Stimulated activated naive CD4-positive, alpha-beta T cell treated with Interleukin-2 at 50 U/mL for 16 hours (primary cell): ENCODE measurements around the gene C1QB.

Experiments
- DNase-seq: peaks from one replicate; lab custom pipeline; 2025; lab: John Stamatoyannopoulos, UW

C1QB gene, protein sequence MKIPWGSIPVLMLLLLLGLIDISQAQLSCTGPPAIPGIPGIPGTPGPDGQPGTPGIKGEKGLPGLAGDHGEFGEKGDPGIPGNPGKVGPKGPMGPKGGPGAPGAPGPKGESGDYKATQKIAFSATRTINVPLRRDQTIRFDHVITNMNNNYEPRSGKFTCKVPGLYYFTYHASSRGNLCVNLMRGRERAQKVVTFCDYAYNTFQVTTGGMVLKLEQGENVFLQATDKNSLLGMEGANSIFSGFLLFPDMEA

DNA sequence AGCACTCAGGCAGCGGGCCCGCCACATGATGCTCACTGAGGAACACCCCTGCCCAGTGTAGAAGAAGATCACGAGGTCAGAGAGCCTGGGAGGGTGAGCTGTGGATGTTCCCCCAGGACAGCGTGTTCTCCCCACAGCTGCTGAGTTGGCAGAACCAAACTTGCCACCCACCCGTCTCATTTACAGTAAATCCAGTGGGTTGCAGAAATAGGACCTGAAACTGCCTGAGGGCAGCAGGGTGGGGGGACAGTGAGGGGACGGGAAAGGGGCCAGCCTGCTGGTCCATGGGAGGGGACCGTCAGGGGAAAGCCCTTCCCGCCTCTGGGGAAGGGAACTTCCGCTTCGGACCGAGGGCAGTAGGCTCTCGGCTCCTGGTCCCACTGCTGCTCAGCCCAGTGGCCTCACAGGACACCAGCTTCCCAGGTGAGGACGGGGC is at the start of gene C1QB:
Gene C1QB (plus strand): TSS at position 356 of the 436 bp plus-strand sequence. CDS start 6,227 bp downstream, outside the sequence.
- DNase-seq = no peak

GRCh38 chr1:22606161-22606560 is 46.9 kb upstream of the C1QB start:
- no peak for DNase-seq

DNA sequence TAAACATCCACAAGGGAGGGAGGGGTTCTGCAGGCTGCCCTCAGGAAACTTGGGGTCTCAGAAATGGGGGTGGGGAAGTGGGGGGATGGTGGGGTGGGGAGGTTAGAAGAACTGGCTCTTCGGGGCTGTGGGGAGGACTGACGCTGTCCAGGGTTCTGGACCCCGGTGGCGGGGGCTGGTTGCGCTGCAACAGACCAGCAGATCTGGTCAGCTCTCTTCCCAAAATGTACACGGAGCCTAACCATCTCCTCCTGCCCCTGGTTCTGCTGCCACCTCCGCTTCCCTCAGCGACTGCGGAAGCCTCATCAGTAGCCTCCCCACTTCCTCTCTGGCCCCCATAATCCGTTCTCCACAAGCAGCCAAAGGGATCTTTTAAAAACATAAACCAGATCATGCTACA is 45.9 kb upstream of the C1QB start:
- DNase-seq = no peak

DNA sequence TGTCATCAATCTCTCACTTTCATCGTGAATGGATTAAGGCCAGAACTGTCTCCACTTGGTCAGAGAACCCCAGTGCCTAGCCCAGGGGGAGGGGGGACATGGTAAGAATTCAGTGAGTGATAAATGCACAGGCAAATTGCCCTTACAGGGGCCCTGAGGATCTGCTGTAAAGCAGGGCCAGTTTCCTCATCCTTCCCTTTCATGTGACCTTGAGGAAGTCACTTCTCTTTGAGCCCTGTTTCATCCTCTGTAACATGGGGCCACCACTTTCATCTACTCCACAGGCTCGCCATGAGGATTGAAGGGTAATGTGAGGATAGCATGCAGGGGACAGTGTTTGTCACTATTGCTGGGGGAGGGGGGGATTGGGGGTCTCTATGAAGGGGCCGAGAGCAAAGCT is 44.7 kb upstream of the C1QB start:
- no peak for DNase-seq

DNA sequence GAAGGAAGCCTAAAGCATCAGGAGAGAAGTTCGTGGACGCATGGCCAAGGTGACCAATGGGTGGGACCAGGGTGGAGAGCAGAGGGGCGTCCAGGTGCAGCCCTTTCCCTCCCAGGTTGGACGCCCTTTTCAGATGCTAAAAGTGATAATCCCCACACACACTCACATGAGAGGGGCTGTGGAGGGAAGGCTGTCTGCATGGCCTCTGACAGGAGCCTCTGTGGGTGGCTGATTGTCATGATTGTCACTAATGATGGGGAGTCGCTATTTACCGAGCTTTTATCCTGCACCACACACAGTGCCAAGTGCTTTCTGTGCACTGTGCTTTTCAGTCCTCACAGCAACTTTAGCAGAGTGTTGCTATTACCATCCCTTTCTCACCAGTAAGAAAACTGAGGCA is 43.7 kb upstream of the C1QB start:
- no peak for DNase-seq

DNA sequence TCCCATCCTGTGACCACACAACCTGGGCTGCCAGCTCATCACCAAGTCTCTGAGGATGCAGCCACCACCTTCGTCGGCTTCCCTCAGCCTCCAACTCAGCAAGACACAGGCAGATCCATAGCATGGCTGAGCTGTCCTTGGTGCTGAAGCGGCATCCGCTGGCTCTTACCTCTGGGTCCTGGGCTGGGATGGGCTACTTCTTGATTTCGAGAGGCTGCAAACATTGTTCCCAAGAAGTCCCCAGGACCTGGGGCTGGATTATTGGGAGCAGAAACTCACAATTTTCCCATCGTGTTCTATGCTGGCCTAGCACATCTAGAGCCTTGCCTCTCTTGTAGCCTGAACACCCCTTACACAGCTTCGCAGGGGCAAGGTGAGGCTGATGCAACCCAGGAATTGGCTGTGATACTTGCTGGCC is 41.5 kb upstream of the C1QB start:
- DNase-seq = no peak

DNA sequence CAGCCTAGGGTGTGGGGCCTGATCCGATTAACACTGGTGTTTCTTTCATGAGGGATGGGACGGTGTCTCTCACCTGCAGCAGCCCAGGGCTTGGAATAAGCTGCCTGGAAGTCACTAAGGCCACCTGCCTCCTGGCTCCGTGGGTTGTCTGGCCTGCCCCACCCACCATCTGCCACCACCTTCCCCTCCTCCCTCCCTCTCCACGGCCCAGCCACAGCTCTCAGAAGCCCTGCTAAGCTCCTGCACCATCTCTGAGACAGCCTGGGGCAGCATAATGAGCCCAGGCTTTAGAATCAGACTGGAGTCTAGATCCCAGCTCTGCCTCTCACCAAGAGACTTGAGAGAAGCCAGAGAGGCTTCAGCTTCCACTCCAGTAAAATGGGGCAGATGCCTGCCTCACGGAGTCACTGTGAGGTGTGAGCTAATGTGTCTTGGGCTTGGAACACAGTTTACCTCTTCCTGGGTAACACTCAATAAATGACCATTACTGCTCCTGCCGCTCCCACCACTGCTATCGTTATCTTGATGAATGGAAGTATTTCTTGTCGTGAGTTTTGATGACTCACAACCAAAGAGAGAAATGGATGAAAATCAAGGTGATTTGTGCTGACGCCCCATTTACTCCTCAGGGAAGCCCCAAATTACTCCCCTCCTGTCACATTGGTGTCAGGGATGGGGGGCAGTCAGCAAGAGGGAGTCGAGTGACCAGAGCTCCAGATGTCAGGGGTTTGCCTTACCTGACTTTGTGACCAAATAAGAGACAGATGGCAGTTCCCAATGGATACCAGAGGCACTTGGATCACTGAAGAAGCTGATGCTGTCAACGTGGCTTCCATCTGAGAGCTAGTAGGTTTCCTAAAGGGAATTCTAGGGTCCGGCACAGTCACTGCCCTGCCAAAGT is 40.1 kb upstream of the C1QB start:
- DNase-seq = no peak

DNA sequence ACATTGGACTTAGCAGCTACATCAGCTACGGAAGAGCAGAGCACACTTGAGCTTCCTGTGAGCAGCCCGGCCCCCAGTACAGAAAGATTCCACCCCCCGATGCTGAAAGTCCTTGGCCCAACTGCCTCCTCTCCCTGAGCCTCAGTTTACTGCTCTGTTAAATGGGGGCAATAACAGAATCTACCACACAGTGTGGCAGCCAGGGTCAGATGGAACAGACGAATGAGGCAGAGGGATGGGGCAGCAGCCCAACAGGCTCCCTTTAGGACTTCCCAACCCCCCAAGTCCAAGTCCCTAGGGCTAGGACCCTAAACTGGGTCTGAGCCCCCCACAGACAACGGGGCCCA is 39.5 kb upstream of the C1QB start:
- DNase-seq = no peak

- no peak for DNase-seq
Measured at GRCh38 chr1:22613951-22614350, 39.1 kb upstream of the C1QB start.

GRCh38 chr1:22615886-22616285 is 37.1 kb upstream of the C1QB start:
- no peak for DNase-seq

- no peak for DNase-seq
Measured at GRCh38 chr1:22616571-22616970, 36.5 kb upstream of the C1QB start.

DNA sequence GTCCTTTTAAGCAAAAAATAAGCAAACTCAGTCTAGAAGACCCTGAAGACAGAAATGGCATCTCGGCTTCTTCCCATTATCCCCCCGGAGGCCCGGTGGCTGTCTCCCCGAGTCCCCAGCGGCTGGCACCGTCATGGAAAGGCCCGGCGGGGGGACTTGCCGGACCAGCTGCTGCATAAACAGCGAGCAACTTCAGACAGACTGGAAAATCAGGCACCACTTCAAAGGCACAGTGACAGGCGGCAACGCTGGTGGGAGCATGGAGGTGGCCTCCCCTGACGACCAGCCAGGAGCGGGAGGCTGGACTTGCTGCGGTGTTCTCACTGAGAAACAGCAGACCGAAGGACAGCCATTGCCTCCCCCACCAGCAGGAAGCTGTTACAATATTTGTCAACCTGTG is 35.0 kb upstream of the C1QB start:
- DNase-seq = no peak

DNA sequence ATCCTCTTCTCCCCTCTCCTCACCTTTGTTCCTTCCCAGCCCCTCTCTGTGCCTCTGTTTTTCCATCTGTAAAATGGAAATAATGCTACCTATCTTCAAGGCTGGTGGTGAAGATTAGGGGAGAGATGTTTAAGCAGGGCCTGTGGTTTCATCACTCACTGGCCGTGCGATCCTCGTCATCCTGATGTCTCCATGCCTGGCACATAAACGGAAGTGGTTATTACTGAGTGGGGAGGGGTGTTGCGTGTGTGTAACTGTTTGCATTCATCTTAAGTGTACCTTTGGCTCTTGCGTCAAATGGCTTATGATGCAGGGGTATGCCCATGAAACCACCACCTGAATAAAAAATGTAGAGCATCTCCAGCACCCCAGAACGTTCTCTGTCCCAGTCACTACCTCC is 33.8 kb upstream of the C1QB start:
- no peak for DNase-seq

DNA sequence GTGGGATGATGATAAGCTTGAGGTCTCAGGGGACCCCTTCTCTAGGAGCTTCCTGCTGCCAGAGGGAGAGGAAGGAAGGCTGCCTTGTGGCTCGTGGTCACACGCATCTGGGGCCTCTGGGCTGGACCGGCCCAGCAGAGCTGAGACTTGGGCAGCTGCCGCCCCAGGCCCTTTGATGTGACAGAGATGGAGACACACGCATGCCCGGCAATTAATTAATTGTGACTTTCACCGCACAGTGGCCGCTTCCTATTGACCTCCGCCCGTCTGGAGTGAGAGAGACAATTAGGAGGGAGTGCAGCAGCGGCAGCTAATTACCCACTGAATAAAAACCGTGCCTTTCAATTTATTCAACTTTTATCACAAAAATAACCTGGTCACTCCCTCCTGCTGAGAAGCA is 33.2 kb upstream of the C1QB start:
- DNase-seq = no peak

DNA sequence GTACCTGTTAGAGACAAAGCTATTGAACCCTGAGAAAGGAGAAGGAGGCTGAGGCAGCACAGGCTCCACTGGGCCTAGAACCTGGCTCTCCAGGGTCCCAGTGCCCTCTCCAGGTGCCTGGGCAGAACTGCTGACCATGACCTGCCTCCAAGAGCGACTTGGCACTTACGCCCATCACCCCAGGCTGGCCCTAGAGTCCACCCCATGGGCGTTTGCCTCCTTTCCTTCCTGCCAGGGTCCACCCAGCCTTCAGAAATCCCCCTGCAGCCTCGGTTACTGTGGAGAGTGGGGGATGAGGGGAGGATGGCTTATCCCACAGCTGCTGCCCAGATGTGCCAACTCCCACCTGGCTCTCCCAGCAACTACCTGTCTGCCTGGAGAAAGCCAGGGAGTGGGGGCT is 31.3 kb upstream of the C1QB start:
- DNase-seq = no peak

DNA sequence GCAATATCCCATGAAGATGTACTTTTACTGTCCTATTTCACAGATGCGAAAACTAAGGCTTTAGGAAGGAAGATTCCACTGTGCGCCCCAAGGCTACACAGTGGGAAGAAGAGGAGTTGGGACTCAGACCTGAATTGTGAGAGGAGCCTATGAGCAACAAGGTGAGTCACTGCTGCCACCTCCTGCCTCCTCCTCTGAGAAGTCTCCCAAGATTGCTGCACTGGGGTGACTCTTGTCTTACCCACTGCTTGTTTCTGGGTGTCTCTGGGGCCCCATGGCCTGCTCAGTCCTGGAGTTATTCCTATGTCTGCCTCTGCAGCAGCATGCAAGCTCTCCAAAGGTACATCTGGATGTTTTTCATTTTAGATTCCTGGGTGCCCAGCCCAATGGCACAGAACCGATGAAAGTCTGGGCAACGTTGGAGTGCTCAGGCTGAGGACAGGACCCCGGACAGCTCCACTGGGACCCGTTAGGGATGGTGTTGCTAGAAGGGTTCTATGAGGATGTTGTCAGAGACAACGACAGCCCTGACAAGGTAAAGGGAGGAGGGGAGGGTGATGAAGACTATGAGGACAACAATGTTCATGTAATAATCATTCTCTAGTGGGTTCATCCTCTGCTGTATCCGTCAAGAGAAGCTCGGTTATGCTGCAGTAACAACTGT is 27.6 kb upstream of the C1QB start:
- no peak for DNase-seq

DNA sequence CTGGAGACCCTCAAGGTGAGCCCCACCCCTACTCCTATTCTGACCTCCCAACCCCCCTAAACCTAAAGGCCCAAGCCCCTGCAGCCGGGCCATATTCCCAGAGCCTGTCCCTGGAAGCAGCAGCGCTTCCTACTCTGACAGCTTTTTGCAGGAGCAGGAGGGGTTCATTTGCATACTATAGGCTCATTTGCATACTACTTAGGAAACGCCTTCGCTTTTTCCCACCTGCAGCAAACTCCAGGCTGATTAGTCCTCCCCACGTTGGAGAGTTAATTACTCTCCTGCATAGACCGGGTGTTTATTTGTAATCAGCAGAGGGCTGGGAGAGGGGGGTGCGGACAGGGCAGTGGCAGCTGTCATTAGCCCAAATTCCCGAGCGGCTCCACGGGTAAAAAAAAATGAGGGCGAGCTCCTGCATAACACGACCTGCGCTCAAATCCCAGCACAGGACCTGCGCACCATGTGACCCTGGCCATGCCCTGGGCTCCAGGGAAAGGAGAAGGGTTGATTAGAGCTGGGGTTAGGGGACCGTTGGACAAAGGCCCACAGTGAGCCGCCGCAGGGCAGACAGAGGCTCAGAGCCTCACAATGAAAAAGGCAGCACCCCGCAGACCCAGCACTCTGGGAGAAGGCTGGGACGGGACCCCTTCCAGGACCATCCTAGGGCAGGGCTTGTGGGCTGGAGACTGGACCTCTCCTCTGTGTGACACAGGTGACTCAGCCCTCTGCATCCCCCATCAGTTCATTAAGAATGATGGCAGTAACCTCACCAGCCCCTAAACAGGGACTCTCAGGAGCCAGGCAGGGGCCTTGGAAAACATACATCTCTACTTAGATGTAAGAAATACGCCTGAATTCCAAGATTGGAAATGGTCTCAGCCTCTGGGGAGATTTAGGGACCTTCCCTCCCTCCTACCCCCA is 26.5 kb upstream of the C1QB start:
- DNase-seq = no peak

GRCh38 chr1:22627331-22627730 is 25.7 kb upstream of the C1QB start:
- no peak for DNase-seq

GRCh38 chr1:22628698-22629444 is 24.2 kb upstream of the C1QB start:
- DNase-seq = no peak

GRCh38 chr1:22629886-22630285 is 23.1 kb upstream of the C1QB start:
- no peak for DNase-seq
